Bronchial epithelial cell (primary cell): Measurements from ENCODE around the gene PTPN4. TPM values are rescaled to one million over a fixed set of nuclear protein-coding genes. Genes with fewer than 3 reads are reported as not detected.
"Not testable (repeated sequence)": the region's sequence is repeated elsewhere in the genome, so short reads cannot be mapped to it uniquely, and the experiment has no call there.

ENCODE experiments used
- DNase-seq: peaks from one replicate; pipeline ENCODE4 v3.0.0-alpha.2; 2010; ENCODE audit warnings: low read depth
- FAIRE-seq: peaks from 2 replicates; lab custom pipeline; 2011; peaks lifted over from hg19 to GRCh38; lab: Jason Lieb, UNC
- H3K27me3 ChIP-seq: 2 replicates; pipeline ENCODE4 v1.5.1; 2011; ENCODE audit warnings: low read length; ENCODE audit not compliant: control insufficient read depth, insufficient read depth
- H3K36me3 ChIP-seq: 2 replicates; pipeline ENCODE4 v1.5.1; 2011; ENCODE audit warnings: low read length; ENCODE audit not compliant: control insufficient read depth, insufficient read depth
- H3K4me3 ChIP-seq: 2 replicates; pipeline ENCODE4 v1.5.1; 2011; ENCODE audit warnings: mild to moderate bottlenecking, low read depth, low read length, control low read depth
- CTCF ChIP-seq: IDR thresholded peaks from 2 replicates; pipeline ENCODE4 v1.5.1; 2011; ENCODE audit warnings: mild to moderate bottlenecking, moderate library complexity, low read length, control low read depth, inconsistent platforms; ENCODE audit not compliant: insufficient read depth, severe bottlenecking
- total RNA-seq: library from RNA; depleted of rRNA; stranded (reverse); fragments of >200 nt; gene quantifications from 2 replicates; pipeline ENCODE4 v1.2.1, GENCODE V29; 2014

The PTPN4 gene
- total RNA-seq, 1 donor from 2014 or later: 20.5 TPM

DNA sequence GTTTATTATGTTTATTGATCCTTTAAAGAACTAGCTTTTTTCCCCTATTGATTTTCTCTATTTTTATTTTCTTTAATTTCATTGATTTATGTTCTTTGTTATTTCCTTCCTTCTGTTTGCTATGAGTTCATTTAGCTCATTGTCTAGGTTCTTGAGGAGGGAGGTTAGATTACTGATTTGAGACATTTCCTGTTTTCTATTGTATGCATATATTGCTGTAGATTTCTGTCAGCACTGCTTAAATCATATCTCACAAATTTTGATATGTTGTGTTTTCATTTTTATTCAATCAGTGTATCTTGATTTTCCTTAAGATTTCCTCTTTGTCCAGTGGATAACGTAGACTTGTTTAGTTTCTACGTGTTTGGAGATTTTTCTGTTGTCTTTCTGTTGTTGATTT, 43.4 kb downstream of the PTPN4 start:
- H3K27me3 ChIP-seq: no peaks in the 10 kb centered on the region
- no peaks in the 10 kb centered on the region for H3K36me3 ChIP-seq
- no peak for TF ChIP-seq CTCF
- DNase-seq (no peak), FAIRE-seq (no peak)
- H3K4me3 ChIP-seq: no peak overlapping the region

GRCh38 chr2:119804409-119804808, 44.7 kb downstream of the PTPN4 start:
- DNase-seq, FAIRE-seq, H3K27me3 ChIP-seq, H3K4me3 ChIP-seq, H3K36me3 ChIP-seq: not testable (repeated sequence)

DNA sequence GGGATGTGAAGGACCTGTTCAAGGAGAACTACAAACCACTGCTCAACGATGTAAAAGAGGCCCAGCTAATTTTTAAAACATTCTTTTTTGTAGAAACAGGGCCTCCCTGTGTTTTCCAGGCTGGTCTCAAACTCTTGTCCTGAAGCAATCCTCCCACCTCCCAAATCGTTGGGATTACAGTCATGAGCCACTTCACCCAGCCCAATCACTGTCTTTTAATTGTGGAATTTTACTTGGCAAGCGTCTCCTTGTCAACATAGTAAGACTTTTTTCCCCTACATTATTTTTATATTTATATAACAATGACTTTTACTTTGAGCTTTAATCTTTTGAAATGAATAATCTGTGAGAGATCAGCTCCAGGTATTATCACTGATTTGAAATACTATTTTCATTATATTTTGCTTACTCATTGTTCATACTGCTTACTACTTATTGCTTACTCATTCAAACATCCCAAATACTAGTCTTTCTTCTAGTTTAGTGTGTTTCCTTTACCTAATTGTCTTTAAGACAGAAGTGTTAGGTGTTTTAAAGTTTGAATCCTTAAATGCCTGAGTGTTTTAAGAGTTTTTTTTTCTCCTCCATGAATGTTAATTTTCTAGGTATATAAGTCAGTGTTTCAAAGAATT, 48.9 kb downstream of the PTPN4 start:
- FAIRE-seq (no peak), DNase-seq (peak; percentile 38)
- Histone ChIP-seq H3K27me3 (no peaks in the 10 kb centered on the region), H3K4me3 (no peak overlapping the region), H3K36me3 (no peaks in the 10 kb centered on the region)
- TF ChIP-seq CTCF: no peak

- DNase-seq (peak; percentile 49), FAIRE-seq (no peak)
- no peak for TF ChIP-seq CTCF
- no peaks in the 10 kb centered on the region for H3K36me3 ChIP-seq
- H3K4me3 ChIP-seq: no peak overlapping the region
- H3K27me3 ChIP-seq: no peaks in the 10 kb centered on the region
Measured at GRCh38 chr2:119809339-119810048, 49.8 kb downstream of the PTPN4 start.

DNA sequence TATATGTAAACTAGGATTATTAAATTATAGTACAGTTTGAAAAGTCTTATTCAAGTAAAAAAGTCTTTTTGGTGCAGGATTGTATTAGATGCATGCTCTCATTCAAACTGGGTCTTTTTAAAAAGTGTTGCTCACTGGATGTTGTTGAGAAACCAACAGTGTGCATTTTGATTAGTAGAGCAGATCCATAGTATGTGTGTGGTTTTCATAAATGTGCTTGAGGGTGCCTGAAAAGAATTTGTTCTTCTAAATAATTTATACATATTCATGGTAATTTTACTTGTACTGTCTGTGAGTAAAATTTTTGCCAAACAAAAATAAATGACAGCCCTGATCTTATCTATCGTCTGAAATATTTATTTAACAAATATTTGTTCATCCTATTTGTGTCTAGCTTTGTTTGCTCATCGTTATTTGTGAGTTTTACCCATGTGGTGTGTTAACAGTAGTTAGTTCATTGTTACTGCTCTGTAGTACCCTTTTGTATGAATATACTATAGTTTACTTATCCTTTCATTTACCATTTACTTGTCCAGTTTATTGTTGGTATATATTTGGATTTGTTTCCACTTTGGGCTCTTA, 50.4 kb downstream of the PTPN4 start:
- H3K4me3 ChIP-seq: no peak overlapping the region
- DNase-seq (no peak), FAIRE-seq (no peak)
- H3K27me3 ChIP-seq: no peaks in the 10 kb centered on the region
- no peak for TF ChIP-seq CTCF
- H3K36me3 ChIP-seq: no peaks in the 10 kb centered on the region

- Histone ChIP-seq H3K36me3 (no peaks in the 10 kb centered on the region), H3K4me3 (no peak overlapping the region), H3K27me3 (no peaks in the 10 kb centered on the region)
- DNase-seq (no peak), FAIRE-seq (no peak)
- TF ChIP-seq CTCF: no peak
Measured at GRCh38 chr2:119814216-119814615, 54.5 kb downstream of the PTPN4 start.
